HG03457 (cell line): ENCODE data around the gene XPO5.
"Not testable (repeated sequence)": the region's sequence is repeated elsewhere in the genome, so short reads cannot be mapped to it uniquely, and the experiment has no call there.

Experiments
- ATAC-seq: cut with Tn5 transposase; IDR thresholded peaks from one replicate; pipeline ENCODE4 v1.9.1; 2021; ENCODE audit warnings: moderate number of reproducible peaks; ENCODE audit not compliant: unreplicated experiment

The XPO5 gene

DNA sequence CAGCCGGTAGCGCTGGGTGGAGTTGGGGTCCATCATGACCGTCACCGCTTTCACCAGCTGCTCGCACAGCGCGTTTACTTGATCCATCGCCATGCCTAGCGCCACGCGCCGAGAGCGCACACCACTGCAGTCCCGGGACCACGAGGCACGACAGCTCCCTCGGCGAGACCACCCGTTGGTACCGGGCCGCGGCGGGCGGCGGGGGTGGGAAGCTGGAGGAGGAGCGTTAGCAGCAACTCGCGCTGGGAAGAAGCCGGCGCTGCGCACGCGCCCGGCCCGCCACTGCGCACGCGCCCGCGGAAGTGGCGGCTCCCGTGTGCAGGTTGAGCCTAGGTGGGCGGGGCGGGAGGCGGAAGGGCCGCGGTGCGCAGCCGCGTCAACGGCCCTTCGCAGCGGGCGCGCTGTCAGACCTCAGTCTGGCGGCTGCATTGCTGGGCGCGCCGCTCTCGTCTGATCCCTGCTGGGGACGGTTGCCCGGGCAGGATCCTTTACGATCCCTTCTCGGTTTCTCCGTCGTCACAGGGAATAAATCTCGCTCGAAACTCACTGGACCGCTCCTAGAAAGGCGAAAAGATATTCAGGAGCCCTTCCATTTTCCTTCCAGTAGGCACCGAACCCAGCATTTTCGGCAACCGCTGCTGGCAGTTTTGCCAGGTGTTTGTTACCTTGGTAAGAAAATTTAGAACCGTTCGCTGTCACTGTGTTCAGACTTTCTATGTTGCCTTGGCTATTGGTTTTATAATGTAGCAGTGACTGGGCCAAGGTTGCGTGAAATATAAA, at the start of gene XPO5, which contains the start of gene POLH:
TSS of gene XPO5 (minus strand) at position 267 of the 780 bp plus-strand sequence. CDS start at position 93, 174 bp downstream.
TSS of gene POLH (plus strand) at position 414 of the 780 bp plus-strand sequence. CDS start 6,135 bp downstream, outside the sequence.
- ATAC-seq: peak; percentile 82

DNA sequence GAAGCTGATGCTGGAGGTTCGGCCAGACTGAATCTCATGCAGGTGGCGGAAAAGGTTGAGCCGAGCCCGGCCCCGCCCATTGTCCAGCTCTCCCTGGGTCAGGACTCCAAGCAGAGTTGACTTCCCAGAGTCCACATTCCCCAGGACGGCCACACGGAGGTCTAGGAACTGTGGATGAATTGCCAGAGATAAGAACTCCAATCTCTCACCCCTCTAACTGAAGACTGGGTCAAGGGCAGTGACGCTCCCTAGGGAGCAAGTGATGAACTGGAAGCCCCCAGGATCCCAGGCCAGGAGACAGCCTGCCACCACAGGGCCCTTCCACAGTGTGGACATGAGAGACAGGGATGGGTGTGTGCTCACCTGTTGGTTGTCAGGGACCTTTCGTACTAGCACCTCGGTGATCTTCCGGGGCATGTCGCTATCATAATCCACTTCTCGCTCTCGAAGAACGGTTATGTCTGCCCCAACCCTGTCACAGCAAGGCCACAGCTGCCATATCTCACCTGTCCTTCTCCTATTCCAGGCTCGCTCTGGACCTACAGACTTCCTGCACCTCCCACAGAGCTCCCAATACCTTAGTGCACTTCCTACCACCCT, 49.7 kb upstream of the XPO5 start:
- ATAC-seq: no peak

DNA sequence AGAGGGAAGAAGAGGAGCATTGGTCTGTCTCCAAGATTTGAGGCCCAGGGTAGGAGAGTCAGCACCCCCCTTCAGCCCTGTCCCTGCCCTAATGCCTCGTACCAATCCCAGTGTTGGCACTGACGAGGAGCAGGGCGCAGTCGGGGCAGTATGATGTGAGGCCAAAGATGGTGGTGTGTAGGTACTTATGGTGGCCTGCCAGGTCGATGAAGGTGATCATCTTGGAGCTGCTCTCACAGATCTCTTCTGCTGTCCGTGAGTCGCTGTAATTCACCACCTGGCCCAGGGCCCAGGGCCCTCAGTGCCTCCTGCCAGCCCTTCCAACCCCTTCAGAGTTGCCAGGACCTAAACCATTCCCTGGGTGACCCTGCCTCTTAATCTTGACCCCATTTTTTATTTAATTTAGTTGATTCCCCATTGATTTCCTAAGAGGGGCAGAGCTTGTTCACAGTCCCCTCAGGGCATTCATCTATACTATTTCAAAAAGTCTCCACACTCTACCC, 49.0 kb upstream of the XPO5 start:
- ATAC-seq: no peak

GRCh38 chr6:43623880-43624785, 48.3 kb upstream of the XPO5 start:
- no peak for ATAC-seq

- ATAC-seq: no peak
Observed at GRCh38 chr6:43622541-43622940, 46.7 kb upstream of the XPO5 start.

DNA sequence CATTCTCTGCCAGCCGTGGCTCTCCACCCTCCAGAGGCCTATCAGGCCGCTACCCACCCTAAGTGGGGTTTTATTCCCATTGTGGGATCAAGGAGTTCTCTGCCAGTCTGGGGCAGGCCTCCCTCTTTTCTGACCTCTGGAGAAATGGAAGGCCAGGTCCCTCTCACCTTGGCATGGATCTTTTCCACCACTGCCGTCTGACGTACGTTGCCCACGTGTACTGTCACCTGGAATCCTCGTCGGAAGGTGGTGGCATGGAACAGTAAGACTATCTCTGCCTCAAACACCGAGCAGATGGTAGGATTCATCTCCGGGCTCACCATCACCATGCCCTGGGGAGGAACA, 46.0 kb upstream of the XPO5 start:
- no peak for ATAC-seq

GRCh38 chr6:43621078-43621835, 45.4 kb upstream of the XPO5 start:
- ATAC-seq: no peak

GRCh38 chr6:43616725-43617472, 41.1 kb upstream of the XPO5 start:
- no peak for ATAC-seq

GRCh38 chr6:43614396-43614730, 38.5 kb upstream of the XPO5 start:
- no peak for ATAC-seq

DNA sequence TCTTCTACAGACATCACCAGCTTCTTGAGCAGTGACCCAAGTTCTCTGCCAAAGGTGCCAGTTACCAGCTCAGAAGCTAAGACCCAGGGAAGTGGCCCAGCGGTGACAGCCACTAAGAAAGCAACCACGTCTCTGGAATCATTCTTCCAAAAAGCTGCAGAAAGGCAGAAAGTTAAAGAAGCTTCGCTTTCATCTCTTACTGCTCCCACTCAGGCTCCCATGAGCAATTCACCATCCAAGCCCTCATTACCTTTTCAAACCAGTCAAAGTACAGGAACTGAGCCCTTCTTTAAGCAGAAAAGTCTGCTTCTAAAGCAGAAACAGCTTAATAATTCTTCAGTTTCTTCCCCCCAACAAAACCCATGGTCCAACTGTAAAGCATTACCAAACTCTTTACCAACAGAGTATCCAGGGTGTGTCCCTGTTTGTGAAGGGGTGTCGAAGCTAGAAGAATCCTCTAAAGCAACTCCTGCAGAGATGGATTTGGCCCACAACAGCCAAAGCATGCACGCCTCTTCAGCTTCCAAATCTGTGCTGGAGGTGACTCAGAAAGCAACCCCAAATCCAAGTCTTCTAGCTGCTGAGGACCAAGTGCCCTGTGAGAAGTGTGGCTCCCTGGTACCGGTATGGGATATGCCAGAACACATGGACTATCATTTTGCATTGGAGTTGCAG, 38.0 kb upstream of the XPO5 start:
- ATAC-seq: no peak

GRCh38 chr6:43610431-43610830, 34.6 kb upstream of the XPO5 start:
- no peak for ATAC-seq

GRCh38 chr6:43609402-43609801, 33.6 kb upstream of the XPO5 start:
- no peak for ATAC-seq

GRCh38 chr6:43608807-43609206, 33.0 kb upstream of the XPO5 start:
- ATAC-seq: no peak

GRCh38 chr6:43608310-43608763, 32.5 kb upstream of the XPO5 start:
- ATAC-seq: no peak

- ATAC-seq: no peak
Observed at GRCh38 chr6:43606019-43606418, 30.2 kb upstream of the XPO5 start.

GRCh38 chr6:43604174-43604573, 28.3 kb upstream of the XPO5 start:
- no peak for ATAC-seq

DNA sequence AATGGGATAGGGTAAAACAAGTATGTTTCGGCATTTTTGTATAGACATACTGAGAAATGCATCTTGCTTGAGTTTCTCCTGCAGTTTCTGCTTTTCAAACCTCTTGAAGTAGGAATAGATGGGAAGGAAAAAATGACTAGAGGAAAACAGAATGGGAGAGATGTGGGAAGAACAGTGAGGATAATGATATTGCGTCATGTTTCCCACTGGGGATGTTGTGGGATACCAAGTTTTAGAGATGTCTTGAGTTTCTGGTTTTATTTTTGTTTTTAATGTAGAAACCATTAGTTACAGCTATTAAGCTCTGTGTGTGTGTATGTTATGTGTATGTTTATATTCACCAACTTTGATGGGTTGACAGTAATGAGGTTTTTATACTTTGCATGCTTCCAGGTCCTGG, 24.8 kb upstream of the XPO5 start:
- ATAC-seq: no peak

DNA sequence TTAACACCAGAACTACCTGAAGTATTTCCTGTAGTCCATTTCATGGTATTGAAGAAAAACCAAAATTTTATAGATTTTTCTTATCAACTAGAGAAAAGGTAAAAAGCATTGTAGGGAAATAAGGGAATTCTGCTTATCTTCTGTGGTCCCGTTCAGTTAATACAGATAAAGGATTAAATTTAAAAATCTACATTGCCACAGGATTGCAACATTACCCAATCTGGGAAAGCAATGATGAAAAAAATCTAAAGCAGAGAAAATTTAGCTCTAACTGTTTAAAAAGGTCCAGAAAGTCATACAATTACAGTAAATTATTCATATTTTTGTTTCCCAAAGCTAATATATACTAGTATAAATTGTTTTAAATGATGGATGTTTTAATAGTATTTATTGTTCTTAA, 18.1 kb upstream of the XPO5 start:
- no peak for ATAC-seq

- not testable (repeated sequence) for ATAC-seq
Observed at GRCh38 chr6:43589564-43589963, 13.7 kb upstream of the XPO5 start.
